Breast epithelium (tissue), 3 donors: ENCODE results near the gene CDC25A.

Experiments
- POLR2A ChIP-seq: fragments of 450-650 bp; IDR thresholded peaks from one replicate; pipeline ENCODE4 v1.6.1; 2016; ENCODE audit warnings: antibody characterized with exemption, mild to moderate bottlenecking, moderate library complexity
- TF ChIP-seq, protein P1 (sequence below), 3 donors: fragments of 450-650 bp; IDR thresholded peaks; one replicate each; pipeline ENCODE4 v1.5.1; 2016 to 2017; ENCODE audit warnings: antibody characterized with exemption in 3 of 3, mild to moderate bottlenecking in 3 of 3, moderate library complexity in 3 of 3

DNA sequence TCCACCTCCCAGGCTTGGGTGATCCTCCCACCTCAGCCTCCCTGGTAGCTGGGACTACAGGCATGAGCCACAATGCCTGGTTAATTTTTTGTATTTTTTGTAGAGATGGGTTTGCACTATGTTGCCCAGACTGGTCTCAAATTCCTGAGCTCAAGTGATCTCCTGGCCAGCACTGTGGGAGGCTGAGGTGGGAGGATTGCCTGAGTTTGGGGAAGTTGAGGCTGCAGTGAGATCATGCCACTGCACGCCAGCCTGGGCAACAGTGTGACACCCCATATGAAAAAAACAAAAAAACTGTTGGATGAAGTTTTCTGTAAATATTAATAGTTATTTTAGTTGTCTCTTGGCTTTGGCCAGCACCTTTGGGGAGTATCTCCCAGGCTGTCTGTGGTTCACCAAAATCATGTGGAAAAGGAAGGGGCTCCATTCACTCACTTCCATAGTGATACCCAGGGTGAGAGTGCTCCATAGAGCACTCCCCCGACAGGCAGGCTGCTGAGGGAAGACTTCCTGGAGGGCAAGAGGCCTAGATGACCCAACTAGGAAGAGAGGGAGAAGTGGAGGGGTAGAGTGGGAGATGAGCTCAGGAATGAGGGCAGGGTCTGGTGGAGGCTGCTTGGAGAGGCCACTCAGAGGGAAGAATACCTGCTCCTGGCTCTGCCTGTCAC lies 47.1 kb downstream of the CDC25A start:
- TF ChIP-seq, protein P1, sequence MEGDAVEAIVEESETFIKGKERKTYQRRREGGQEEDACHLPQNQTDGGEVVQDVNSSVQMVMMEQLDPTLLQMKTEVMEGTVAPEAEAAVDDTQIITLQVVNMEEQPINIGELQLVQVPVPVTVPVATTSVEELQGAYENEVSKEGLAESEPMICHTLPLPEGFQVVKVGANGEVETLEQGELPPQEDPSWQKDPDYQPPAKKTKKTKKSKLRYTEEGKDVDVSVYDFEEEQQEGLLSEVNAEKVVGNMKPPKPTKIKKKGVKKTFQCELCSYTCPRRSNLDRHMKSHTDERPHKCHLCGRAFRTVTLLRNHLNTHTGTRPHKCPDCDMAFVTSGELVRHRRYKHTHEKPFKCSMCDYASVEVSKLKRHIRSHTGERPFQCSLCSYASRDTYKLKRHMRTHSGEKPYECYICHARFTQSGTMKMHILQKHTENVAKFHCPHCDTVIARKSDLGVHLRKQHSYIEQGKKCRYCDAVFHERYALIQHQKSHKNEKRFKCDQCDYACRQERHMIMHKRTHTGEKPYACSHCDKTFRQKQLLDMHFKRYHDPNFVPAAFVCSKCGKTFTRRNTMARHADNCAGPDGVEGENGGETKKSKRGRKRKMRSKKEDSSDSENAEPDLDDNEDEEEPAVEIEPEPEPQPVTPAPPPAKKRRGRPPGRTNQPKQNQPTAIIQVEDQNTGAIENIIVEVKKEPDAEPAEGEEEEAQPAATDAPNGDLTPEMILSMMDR (IDR thresholded peaks at IDR 0.05): no peak
- no peak for TF ChIP-seq POLR2A
